Subcutaneous adipose tissue (tissue), 4 donors: ENCODE measurements around the gene EIPR1. TPM values are rescaled to one million over a fixed set of nuclear protein-coding genes. Genes with fewer than 3 reads are reported as not detected.

Source experiments
- total RNA-seq, 4 donors: library from RNA; depleted of rRNA; stranded (reverse); fragments of >200 nt; gene quantifications; one replicate each; pipeline ENCODE4 v1.1.0, GENCODE V29; 2016
- TF ChIP-seq, protein P1 (sequence below): fragments of 450-650 bp; IDR thresholded peaks from one replicate; pipeline ENCODE4 v1.5.1; 2016; ENCODE audit warnings: low read depth, mild to moderate bottlenecking, control low read depth, antibody characterized with exemption, moderate library complexity

EIPR1 gene
- total RNA-seq, 4 donors from 2014 or later: 13.9 to 27.6 (median 16.1) TPM

DNA sequence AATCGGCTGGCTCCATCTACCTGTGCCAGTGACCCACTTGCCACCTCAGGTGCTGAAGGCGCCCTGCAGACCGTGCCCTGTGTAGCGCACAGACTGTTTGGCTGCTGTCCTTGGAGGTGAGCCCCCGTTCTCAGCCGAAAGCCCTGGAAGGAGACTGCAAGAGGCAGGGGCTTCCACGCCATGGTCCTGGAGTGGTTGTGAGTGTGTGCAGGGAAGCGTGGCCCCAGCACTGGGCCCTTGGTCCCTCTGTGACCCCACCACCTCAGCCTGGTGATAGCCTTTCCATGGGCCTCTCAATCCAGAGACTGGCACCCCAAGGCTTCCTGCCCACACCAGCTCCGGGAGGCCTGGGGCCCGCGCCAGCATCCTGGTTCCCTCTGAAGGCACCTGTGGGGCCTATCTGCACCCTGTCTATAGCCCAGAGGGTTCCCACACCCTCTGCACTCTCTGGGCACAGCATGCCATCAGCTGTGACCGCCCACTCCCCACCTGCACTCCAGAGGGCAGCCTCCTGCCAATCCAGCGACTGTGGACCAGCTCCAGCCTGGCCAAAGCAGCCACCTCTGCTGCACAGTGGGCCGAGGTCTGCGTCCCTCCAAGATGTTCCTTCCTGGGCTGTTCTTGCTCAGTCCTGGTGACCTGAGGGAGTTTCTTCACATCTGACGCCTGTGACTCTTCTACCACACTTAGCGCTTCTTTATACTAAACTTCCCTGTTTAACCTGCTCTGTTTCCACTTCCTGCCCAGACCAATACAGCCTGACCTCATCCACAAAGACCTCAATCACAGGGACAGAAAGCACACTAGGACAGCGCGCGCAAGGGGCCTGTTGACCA is 109.5 kb downstream of the EIPR1 start:
- TF ChIP-seq, protein P1, sequence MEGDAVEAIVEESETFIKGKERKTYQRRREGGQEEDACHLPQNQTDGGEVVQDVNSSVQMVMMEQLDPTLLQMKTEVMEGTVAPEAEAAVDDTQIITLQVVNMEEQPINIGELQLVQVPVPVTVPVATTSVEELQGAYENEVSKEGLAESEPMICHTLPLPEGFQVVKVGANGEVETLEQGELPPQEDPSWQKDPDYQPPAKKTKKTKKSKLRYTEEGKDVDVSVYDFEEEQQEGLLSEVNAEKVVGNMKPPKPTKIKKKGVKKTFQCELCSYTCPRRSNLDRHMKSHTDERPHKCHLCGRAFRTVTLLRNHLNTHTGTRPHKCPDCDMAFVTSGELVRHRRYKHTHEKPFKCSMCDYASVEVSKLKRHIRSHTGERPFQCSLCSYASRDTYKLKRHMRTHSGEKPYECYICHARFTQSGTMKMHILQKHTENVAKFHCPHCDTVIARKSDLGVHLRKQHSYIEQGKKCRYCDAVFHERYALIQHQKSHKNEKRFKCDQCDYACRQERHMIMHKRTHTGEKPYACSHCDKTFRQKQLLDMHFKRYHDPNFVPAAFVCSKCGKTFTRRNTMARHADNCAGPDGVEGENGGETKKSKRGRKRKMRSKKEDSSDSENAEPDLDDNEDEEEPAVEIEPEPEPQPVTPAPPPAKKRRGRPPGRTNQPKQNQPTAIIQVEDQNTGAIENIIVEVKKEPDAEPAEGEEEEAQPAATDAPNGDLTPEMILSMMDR: no peak

DNA sequence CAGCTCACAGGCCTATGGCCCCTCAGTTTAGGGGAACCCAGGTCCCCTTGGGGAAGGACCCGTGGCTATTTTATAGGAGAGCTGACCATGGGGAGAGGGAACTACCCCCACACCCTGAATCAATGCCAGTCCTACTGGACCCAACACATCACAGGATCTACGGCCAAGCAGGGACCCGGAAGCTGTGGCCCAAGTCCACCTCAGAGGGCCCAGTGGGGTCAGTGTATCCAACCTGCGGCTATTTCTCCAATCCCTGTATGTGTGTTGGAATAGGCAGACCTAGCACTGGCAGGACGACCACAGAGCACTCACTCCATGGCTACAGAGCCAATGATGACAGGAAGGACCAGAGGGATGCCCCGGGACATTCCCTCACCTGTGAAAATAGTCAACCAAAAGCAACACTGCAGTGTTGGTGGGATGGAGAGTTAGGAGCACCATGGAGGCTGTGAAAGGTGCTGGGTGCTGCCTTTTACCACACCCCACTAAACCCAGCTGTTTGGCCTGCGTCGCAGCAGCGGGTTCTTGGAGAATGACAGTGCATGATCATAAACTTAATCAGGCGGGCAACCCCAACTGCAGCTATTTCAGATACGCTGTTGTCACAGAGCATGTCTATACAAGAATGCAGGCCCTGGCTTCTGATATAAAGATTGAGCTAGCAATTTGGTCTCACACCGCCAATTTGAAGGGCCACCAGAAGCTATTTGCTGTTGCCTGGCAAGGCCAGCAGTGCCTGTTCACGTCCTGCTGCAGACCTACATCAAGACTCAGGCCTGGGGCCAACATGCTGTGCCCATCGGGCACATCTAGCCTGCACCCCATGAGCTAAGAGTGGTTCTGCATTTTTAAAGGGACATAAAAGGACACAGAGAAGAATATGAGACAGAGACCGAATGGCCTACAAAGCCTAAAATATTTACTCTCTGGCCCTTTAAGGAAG is 110.4 kb downstream of the EIPR1 start:
- TF ChIP-seq, protein P1: no peak

DNA sequence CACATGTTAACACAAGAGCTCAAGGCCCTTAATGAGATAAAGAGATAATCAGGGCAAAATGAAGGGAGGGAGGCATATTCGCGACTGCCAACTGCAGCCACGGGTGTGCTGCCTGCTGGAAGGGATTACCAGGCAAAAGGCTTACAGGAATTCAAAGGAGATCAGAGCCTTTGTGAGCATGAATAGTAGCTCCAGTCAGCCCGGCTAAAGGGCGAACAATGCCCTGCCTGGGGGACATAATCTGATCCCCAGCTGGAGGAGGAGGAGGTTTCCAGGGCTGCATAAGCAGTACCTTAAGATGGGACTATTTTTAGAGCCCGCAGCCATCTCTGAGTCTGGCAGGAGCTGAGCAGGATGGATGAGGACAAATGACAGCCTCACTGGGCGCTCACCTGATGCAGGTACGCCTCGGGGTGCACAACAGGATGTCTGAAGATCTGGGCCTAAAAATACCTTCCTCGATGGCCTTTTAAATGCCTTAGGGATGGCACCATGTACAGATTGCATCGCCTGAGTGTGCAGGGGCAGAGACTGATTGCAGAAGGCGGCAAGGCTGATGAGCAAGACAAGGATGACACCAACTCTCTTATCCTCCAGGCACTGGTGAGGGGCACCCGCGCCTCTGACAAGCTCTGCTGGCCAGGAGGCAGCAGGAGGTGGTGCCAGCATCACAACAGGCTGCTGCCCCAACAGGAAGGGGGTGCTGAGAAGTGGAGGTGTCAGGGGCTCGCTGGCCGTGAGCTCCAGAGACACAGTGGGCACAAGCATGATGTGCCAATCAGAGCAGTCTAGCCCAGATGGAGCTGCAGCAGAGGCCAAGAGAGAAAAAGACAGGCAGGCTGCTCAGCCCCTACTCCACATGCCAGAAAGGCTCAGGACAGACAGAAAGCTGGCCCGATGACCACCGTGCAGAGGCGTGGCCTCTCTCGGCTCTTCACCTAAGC is 111.4 kb downstream of the EIPR1 start:
- TF ChIP-seq, protein P1: no peak

DNA sequence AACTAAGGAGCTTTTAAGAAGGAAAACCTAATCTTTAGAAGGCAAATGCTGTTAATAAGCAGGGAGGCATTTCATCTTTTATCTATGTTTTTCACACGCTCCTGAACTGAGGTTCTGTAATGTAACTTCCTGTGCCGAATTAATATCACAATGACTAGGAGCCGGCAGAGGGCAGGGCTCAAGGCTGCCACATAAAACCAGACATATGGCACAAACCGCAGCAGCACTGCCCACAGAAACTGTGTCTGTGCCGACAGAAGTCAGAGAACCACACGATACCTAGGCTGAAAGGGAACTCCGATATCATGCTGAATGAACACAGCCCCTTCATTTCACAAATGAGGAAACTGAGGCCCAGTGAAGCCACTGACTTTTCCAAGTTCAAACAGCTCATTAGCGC is 112.1 kb downstream of the EIPR1 start:
- TF ChIP-seq, protein P1: no peak

DNA sequence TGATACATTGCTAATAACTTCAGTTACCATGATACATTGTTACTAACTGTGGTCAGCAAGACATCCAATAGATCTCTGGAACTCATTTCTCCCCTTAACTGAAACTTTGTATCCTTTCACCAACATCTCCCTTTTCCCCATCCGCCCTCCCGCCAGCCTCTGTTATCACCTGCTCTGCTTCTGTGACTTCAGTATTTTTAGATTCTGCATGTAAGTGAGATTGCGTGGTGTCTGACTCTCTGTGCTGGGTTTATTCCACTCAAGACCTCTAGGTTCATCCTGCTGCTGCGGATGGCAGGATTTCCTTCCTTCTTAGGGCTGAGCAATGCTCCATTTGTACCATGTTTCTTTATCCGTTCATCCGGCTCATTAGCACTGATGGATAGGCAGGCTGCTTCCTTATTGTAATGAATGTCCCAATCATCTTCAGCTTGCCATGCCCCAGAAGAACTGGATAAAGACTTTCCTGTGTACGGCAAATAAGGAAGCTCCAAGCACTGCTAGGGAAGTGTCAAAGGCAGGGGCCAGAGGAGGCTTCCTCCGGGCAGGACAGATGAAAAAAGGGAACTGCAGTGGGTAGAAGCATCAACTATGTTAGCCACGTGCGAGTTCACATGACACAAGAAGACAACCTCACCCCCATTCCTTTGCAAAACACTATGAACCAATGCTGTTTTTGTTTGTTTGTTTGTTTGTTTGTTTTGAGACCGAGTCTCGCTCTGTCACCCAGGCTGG is 113.4 kb downstream of the EIPR1 start:
- TF ChIP-seq, protein P1: no peak

DNA sequence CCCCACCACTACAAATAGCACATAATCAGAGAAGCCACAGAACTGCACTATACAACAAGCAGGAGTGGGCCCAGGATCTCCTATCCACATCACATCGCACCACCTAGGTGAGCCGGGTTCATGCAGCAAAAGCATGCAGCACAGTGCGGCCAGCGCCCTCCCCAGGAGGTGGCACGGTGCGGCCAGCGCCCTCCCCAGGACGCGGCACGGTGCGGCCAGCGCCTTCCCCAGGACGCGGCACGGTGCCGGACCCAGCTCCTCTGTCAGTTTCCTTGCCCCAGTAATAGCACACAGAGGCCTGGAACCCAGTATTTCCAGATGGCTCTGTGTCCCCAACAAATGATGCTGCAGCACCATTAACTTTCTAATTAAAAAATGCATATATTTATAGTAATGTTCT is 114.1 kb downstream of the EIPR1 start:
- TF ChIP-seq, protein P1: no peak
